Aorta (tissue), 5 donors: ENCODE results near the gene SBK3. TPM values are rescaled to one million over a fixed set of nuclear protein-coding genes. Genes with fewer than 3 reads are reported as not detected.

Experiments
- ATAC-seq: fragments of 200-7000 bp; cut with Tn5 transposase; one replicate; pipeline ENCODE4 v1.9.1; 2022; ENCODE audit warnings: moderate library complexity; ENCODE audit not compliant: low FRiP score
- DNase-seq, 2 donors: peaks; one replicate each; pipeline ENCODE4 v3.0.0-alpha.2; 2020
- H3K27ac ChIP-seq, 2 donors: one replicate each; pipeline ENCODE4 v1.5.1; 2013; ENCODE audit warnings: low read length in 2 of 2, mild to moderate bottlenecking in 2 of 2, moderate library complexity in 2 of 2, control low read depth in 1 of 2, inconsistent platforms in 1 of 2, low read depth in 1 of 2
- H3K27me3 ChIP-seq, 2 donors: one replicate each; pipeline ENCODE4 v1.6.1; 2013; ENCODE audit warnings: control low read depth in 1 of 2, low read length in 1 of 2, mild to moderate bottlenecking in 1 of 2, moderate library complexity in 1 of 2; ENCODE audit not compliant: insufficient read depth in 2 of 2, control insufficient read depth in 1 of 2
- H3K36me3 ChIP-seq, 2 donors: one replicate each; pipeline ENCODE4 v1.6.1; 2013; ENCODE audit warnings: control low read depth in 1 of 2, low read length in 1 of 2, mild to moderate bottlenecking in 1 of 2; ENCODE audit not compliant: insufficient read depth in 2 of 2, control insufficient read depth in 1 of 2
- H3K4me1 ChIP-seq, 2 donors: one replicate each; pipeline ENCODE4 v1.6.1; 2013; ENCODE audit warnings: low read length in 2 of 2, control low read depth in 1 of 2, mild to moderate bottlenecking in 1 of 2, moderate library complexity in 1 of 2; ENCODE audit not compliant: insufficient read depth in 2 of 2, control insufficient read depth in 1 of 2
- H3K4me3 ChIP-seq, 2 donors: one replicate each; pipeline ENCODE4 v1.5.1; 2013; ENCODE audit warnings: low read length in 2 of 2, control low read depth in 1 of 2, mild to moderate bottlenecking in 1 of 2
- H3K9me3 ChIP-seq: one replicate; pipeline ENCODE4 v1.6.1; 2013; ENCODE audit warnings: mild to moderate bottlenecking, low read length; ENCODE audit not compliant: control insufficient read depth
- WGBS, 2 donors: extraction: QIAGEN DNeasy Blood & Tissue Kit; methylation state at CpG; one replicate each; pipeline ENCODE4 v1.1.7; 2013; 5-methylcytosine and 5-hydroxymethylcytosine counted together
- intact Hi-C, 2 donors: fragments of 100-400 bp; cut with DNase I; formaldehyde crosslinking; loops; one replicate each; pipeline versions ENCODE4 v1.14.2 to v1.15.0; 2022
- polyA plus RNA-seq, 2 donors: library from polyadenylated mRNA; stranded (reverse); fragments of 200-250 nt; gene quantifications; one replicate each; pipeline ENCODE4 v1.2.3, GENCODE V29; 2013
- total RNA-seq, 2 donors: library from RNA; stranded (reverse); fragmentation: NEBNext Ultra II Directional; extraction: Animal tissue kit (Norgen Biotek cat#: 25700); gene quantifications; one replicate each; pipeline ENCODE4 v1.2.1, GENCODE V29; 2021
- donor health status: healthy with polysubstance abuse.
- donor health status: Bipolar disorder and iron deficiency.
- donor health status: DM: no; HTN: no; CAD: no.
- donor health status: DM: no; HTN: no; CAD: no.
- donor health status: DM: yes; HTN: yes; CAD: no.

The SBK3 gene
- total and polyA plus RNA-seq, 4 donors = 0.48 TPM; not detected in 3

DNA sequence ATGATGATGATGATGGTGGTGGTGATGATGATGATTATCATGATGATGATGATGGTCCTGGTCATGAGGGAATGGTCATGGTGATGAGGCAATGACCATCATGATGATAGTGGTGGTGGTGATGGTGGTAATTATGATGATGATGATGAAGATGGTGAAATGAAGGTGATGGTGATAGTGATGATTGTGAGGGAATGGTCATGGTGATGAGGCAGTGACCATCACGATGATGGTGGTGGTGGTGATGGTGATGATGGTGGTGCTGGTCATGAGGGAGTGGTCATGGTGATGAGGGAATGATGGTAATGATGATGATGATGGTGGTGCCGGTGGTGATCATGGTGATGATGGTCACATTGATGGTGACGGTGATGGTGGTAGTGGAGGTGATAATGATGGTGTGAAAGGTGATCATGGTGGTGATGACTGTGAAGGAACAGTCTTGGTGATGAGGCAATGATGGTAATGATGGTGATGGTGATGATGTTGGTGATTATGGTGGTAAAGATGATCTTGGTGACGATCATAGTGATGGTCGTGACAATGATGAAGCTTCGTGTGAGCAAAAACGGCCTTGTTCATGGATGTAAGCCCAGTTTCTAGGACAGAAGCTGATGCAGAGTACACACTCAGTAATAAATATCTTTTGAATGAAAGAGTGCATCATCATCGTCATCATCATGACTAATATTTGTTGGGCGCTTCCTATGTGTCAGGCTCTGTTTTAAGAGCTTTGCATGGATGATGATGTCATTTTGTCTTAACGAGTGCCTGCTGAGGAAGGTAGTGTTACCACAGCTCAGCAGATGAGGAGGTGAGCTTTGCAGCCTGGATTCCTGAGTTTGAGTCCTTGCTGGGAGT lies 25.7 kb downstream of the SBK3 start:
- no peaks in the 10 kb centered on the region for H3K9me3 ChIP-seq
- H3K4me3 ChIP-seq = no peak overlapping the region
- H3K27ac ChIP-seq = no peak overlapping the region
- H3K36me3 ChIP-seq = no peaks in the 10 kb centered on the region
- 88 to 92% methylated on average over 10 of the region's 10 CpGs for WGBS, 2 donors
- ATAC-seq = no peak
- DNase-seq = no peak
- H3K4me1 ChIP-seq = no peaks in the 10 kb centered on the region
- no peaks in the 10 kb centered on the region for H3K27me3 ChIP-seq
- intact Hi-C loops = loop anchor here (5.0 kb wide), 3 partner anchors 68 to 113 kb away; partner anchors contain the start of gene ZNF865 (in 1 of the 2)

DNA sequence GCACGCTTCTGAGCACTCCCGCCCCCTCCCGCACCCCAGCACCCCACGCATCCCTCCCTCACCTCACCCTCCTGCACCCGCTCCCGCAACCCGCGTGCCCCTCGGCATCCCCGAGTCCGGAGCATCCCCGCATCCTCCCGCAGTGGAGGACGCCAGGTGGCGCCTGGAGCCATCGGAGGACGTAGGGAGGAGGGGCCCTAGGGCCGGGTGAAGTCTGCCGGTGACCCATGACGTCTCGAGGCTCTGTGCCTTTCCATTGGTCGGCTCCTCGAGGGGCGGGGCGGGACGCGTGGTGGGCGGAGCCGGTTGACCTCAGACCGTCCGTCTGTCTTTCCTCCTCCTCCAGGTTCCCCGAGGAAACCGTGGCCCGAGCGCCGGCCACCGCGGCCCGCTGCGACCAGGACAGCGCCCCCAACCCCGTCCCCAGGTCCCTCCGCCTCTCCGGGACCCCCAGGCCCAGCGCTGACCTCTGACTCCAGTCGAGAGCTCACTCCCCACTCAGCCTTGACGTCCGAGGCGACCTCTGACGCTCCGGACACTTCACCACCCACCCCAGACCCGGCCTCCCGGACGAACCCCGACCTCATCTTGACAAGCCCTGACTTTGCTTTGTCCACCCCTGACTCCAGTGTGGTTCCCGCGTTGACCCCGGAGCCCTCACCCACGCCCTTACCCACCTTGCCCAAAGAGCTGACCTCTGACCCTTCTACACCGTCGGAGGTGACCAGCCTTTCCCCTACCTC lies 28.3 kb downstream of the SBK3 start:
- Histone ChIP-seq H3K36me3 (no peaks in the 10 kb centered on the region), H3K4me1 (no peaks in the 10 kb centered on the region), H3K27ac (no peak overlapping the region), H3K9me3 (no peaks in the 10 kb centered on the region), H3K4me3 (no peak overlapping the region), H3K27me3 (no peaks in the 10 kb centered on the region)
- peak; percentile 98 for ATAC-seq
- DNase-seq = peak; percentile 95 to 97
- intact Hi-C loops = loop anchor here (1.0 to 5.0 kb wide), 5 partner anchors 30 to 115 kb away; partner anchors contain the start of gene ZNF865 (in 1 of the 2)
- WGBS, 2 donors = 11 to 12% methylated on average over 58 to 61 of the region's 61 CpGs

DNA sequence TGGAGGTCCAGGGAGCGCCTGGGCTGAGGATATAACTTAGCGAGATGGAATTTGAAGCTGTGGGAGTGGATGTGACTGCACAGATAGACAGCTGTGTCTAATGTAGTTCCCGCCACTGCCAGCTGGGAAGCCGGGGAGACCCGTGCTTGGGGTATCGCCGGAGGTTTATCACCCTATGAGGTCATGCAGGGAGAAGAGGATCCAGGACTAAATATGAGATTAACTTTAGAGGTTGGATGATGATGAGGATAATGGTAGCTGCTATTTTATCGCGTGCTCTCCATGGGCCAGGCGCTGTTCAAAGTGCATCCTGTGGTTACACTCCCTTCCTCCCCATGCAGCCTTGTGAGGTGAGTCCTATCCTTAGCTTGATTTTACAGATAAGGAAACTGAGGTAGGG lies 37.2 kb downstream of the SBK3 start:
- H3K27me3 ChIP-seq = no peaks in the 10 kb centered on the region
- DNase-seq (no peak), ATAC-seq (no peak)
- intact Hi-C loops = no loop called here
- no peaks in the 10 kb centered on the region for H3K9me3 ChIP-seq
- no peaks in the 10 kb centered on the region for H3K36me3 ChIP-seq
- H3K4me3 ChIP-seq = no peak overlapping the region
- 80 to 85% methylated on average over 10 of the region's 10 CpGs for WGBS, 2 donors
- H3K4me1 ChIP-seq = no peaks in the 10 kb centered on the region
- no peak overlapping the region for H3K27ac ChIP-seq

DNA sequence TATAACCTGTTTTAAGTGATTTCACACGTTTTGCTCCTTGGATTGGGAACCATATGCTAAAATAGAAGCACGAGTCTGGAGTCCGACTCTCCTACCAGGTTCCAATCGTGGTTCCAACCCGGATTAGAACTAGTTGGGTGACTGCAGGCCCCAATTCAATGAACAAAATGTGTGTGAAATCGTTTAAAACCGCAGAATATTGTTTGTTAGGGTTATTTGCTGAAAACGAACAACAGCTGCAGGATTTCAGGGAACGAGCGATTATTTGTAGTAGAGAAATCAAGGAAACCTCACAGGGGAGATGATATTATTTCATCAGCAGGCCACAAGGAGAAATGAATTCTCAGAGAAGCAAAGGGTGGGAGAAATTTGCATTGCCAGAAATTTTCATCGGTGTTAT lies 40.4 kb downstream of the SBK3 start:
- ATAC-seq (no peak), DNase-seq (peak in 1 of 2 donors; percentile 3)
- H3K27me3 ChIP-seq = no peaks in the 10 kb centered on the region
- no peak overlapping the region for H3K4me3 ChIP-seq
- intact Hi-C loops = loop anchor here (2.0 to 5.0 kb wide), 4 partner anchors 36 to 363 kb away; no protein-coding TSS in a partner anchor
- 89 to 90% methylated on average over 11 of the region's 11 CpGs for WGBS, 2 donors
- no peaks in the 10 kb centered on the region for H3K9me3 ChIP-seq
- H3K36me3 ChIP-seq = no peaks in the 10 kb centered on the region
- H3K27ac ChIP-seq = no peak overlapping the region
- no peaks in the 10 kb centered on the region for H3K4me1 ChIP-seq

GRCh38 chr19:55504252-55504603 lies 41.1 kb downstream of the SBK3 start:
- ATAC-seq = no peak
- no peaks in the 10 kb centered on the region for H3K9me3 ChIP-seq
- 31 to 32% methylated on average over 13 of the region's 13 CpGs for whole genome bisulfite sequencing, 2 donors
- H3K4me1 ChIP-seq = no peaks in the 10 kb centered on the region
- no peak for DNase-seq
- intact Hi-C loops = loop anchor here (2.0 to 5.0 kb wide), 4 partner anchors 35 to 362 kb away; no protein-coding TSS in a partner anchor
- no peaks in the 10 kb centered on the region for H3K36me3 ChIP-seq
- no peak overlapping the region for H3K4me3 ChIP-seq
- H3K27me3 ChIP-seq = no peaks in the 10 kb centered on the region
- no peak overlapping the region for H3K27ac ChIP-seq

DNA sequence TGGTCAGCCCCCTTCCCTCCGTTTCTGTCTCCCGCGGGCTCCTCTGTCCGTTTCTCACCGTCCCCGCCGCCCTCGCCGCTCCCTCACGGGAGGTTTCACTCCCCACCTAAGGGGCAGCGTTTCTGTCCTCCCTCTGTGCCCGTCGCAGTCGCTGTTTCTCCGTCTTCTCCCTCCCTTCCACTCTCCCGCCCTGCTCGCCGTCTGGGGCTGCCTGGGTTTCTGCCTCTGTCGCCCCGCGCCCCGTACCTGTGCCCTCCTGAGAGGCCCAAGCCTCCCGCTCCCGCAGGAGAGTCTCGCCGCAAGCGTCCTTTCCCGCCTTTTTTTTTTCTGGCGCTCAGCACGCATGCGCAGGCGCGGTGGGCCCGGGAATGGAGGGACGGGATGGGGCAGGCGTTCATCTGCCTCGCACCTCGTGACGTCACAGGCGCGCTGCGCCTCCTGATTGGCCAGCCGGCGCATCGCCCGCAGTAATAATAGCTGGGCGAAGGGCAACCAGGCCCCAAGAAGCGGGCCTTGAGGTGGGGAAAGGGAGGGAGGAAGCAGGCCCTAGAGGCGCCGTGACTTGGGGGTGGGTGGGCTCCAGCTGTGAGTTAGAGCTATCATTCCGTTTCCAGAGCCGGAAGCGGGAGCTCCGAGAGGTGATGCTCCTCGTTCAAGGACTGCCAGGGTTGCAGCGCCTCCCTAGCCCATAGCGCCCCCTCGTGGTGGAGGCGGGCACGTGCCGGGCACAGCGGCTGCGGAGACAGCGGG lies 41.7 kb downstream of the SBK3 start:
- 8 to 9% methylated on average over 62 to 64 of the region's 64 CpGs for WGBS, 2 donors
- no peaks in the 10 kb centered on the region for H3K36me3 ChIP-seq
- ATAC-seq (peak; percentile 98), DNase-seq (peak; percentile 96 to 98)
- no peak overlapping the region for H3K27ac ChIP-seq
- intact Hi-C loops = loop anchor here (2.0 to 5.0 kb wide), 4 partner anchors 35 to 361 kb away; no protein-coding TSS in a partner anchor
- H3K9me3 ChIP-seq = no peaks in the 10 kb centered on the region
- H3K27me3 ChIP-seq = no peaks in the 10 kb centered on the region
- no peaks in the 10 kb centered on the region for H3K4me1 ChIP-seq
- peak overlapping the region in 1 of 2 donors; percentile 7 for H3K4me3 ChIP-seq

DNA sequence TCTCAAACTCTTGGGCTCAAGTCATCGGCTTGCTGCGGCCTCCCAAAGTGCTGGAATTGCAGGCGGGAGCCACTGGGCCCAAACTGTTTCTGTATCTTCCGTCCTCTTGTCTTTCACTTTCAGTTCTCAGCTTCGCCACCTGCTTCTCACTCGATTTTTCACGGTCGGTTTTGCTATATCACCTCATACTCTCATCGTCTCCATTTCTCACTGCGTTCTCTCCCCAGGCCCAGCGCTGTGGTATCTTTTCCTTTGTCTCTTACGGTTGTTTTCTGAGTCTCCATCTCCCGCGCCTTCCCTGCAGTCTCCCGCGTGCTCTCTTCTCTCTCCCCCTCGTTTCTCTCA lies 42.2 kb downstream of the SBK3 start:
- intact Hi-C loops = loop anchor here in 1 of 2 donors (5.0 kb wide), 2 partner anchors 36 to 361 kb away; no protein-coding TSS in a partner anchor
- Histone ChIP-seq H3K27me3 (no peaks in the 10 kb centered on the region), H3K4me1 (no peaks in the 10 kb centered on the region), H3K9me3 (no peaks in the 10 kb centered on the region), H3K36me3 (no peaks in the 10 kb centered on the region), H3K4me3 (no peak overlapping the region), H3K27ac (no peak overlapping the region)
- no peak for ATAC-seq
- DNase-seq = peak in 1 of 2 donors; percentile 40
- WGBS, 2 donors = 82 to 90% methylated on average over 17 of the region's 17 CpGs

- intact Hi-C loops = loop anchor here in 1 of 2 donors (5.0 kb wide), 2 partner anchors 35 to 360 kb away; no protein-coding TSS in a partner anchor
- DNase-seq (no peak), ATAC-seq (no peak)
- no peaks in the 10 kb centered on the region for H3K9me3 ChIP-seq
- no peak overlapping the region for H3K4me3 ChIP-seq
- WGBS, 2 donors = 94 to 96% methylated on average over 9 of the region's 9 CpGs
- no peaks in the 10 kb centered on the region for H3K4me1 ChIP-seq
- H3K27ac ChIP-seq = no peak overlapping the region
- no peaks in the 10 kb centered on the region for H3K36me3 ChIP-seq
- no peaks in the 10 kb centered on the region for H3K27me3 ChIP-seq
These were observed 43.0 kb downstream of the SBK3 start for GRCh38 chr19:55502197-55502952.
